ENCODE measurements around the gene SYNC. TPM values are rescaled to one million over a fixed set of nuclear protein-coding genes. Genes with fewer than 3 reads are reported as not detected.
A peak's percentile ranks its signal among the peaks of the same experiment; 100 is the strongest.

Gene SYNC
- total and polyA plus RNA-seq, 9 of the 15 experiments (the other 6 are each of a cell fraction or from before 2014, with no cell fraction given), result 0.49 to 1.1 (median 0.87) TPM

DNA sequence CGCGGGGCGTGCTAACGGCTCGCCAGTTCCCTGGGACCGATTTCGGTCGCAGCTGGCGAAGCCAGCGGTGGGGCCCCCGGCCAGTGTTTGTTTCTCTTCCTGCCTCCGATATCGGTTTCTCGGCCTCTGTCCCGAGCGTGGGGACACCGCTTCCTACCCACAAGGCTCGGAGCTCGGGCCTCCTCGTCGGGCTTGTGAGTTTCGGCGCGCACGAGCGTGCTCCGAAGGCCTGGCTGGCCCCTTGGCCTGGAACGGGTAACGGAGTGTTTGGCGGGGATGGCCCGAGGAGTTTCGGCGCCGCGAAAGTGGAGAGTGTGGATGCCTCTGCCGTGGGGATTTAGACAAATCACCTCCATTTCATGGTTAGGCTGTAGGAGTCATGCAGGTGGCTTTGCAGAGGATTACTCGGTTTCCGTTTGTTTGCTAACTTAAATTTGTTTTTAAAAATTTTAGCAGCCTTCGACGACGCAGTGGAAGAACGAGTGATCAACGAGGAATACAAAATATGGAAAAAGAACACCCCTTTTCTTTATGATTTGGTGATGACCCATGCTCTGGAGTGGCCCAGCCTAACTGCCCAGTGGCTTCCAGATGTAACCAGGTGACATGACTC lies 51.0 kb downstream of the SYNC start (continued):
- TF ChIP-seq, protein P1, sequence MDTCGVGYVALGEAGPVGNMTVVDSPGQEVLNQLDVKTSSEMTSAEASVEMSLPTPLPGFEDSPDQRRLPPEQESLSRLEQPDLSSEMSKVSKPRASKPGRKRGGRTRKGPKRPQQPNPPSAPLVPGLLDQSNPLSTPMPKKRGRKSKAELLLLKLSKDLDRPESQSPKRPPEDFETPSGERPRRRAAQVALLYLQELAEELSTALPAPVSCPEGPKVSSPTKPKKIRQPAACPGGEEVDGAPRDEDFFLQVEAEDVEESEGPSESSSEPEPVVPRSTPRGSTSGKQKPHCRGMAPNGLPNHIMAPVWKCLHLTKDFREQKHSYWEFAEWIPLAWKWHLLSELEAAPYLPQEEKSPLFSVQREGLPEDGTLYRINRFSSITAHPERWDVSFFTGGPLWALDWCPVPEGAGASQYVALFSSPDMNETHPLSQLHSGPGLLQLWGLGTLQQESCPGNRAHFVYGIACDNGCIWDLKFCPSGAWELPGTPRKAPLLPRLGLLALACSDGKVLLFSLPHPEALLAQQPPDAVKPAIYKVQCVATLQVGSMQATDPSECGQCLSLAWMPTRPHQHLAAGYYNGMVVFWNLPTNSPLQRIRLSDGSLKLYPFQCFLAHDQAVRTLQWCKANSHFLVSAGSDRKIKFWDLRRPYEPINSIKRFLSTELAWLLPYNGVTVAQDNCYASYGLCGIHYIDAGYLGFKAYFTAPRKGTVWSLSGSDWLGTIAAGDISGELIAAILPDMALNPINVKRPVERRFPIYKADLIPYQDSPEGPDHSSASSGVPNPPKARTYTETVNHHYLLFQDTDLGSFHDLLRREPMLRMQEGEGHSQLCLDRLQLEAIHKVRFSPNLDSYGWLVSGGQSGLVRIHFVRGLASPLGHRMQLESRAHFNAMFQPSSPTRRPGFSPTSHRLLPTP (IDR thresholded peaks at IDR 0.05; ENCODE audit: borderline replicate concordance, extremely low read depth, insufficient read length), result no peak
- TF ChIP-seq BCOR (IDR thresholded peaks at IDR 0.05), result no peak
- TF ChIP-seq, protein P2, sequence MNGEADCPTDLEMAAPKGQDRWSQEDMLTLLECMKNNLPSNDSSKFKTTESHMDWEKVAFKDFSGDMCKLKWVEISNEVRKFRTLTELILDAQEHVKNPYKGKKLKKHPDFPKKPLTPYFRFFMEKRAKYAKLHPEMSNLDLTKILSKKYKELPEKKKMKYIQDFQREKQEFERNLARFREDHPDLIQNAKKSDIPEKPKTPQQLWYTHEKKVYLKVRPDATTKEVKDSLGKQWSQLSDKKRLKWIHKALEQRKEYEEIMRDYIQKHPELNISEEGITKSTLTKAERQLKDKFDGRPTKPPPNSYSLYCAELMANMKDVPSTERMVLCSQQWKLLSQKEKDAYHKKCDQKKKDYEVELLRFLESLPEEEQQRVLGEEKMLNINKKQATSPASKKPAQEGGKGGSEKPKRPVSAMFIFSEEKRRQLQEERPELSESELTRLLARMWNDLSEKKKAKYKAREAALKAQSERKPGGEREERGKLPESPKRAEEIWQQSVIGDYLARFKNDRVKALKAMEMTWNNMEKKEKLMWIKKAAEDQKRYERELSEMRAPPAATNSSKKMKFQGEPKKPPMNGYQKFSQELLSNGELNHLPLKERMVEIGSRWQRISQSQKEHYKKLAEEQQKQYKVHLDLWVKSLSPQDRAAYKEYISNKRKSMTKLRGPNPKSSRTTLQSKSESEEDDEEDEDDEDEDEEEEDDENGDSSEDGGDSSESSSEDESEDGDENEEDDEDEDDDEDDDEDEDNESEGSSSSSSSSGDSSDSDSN (IDR thresholded peaks at IDR 0.05; ENCODE audit: borderline replicate concordance in 1 of 2, low read depth in 2 of 2, low read length in 2 of 2), result peak; percentile 10 to 55; a peak in 2 of 4 replicates
- TF ChIP-seq, protein P3, sequence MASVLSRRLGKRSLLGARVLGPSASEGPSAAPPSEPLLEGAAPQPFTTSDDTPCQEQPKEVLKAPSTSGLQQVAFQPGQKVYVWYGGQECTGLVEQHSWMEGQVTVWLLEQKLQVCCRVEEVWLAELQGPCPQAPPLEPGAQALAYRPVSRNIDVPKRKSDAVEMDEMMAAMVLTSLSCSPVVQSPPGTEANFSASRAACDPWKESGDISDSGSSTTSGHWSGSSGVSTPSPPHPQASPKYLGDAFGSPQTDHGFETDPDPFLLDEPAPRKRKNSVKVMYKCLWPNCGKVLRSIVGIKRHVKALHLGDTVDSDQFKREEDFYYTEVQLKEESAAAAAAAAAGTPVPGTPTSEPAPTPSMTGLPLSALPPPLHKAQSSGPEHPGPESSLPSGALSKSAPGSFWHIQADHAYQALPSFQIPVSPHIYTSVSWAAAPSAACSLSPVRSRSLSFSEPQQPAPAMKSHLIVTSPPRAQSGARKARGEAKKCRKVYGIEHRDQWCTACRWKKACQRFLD (CRISPR knock-in tag; IDR thresholded peaks at IDR 0.05), result no peak
- peak; percentile 10 for TF ChIP-seq ZNF146 (CRISPR knock-in tag; IDR thresholded peaks at IDR 0.05; ENCODE audit: unreplicated experiment)
- TF ChIP-seq, protein P4, sequence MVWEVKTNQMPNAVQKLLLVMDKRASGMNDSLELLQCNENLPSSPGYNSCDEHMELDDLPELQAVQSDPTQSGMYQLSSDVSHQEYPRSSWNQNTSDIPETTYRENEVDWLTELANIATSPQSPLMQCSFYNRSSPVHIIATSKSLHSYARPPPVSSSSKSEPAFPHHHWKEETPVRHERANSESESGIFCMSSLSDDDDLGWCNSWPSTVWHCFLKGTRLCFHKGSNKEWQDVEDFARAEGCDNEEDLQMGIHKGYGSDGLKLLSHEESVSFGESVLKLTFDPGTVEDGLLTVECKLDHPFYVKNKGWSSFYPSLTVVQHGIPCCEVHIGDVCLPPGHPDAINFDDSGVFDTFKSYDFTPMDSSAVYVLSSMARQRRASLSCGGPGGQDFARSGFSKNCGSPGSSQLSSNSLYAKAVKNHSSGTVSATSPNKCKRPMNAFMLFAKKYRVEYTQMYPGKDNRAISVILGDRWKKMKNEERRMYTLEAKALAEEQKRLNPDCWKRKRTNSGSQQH (CRISPR knock-in tag; IDR thresholded peaks at IDR 0.05), result peak; percentile 3; the same call in 1 of the 2 replicates
- TF ChIP-seq NR2F6 (CRISPR knock-in tag; IDR thresholded peaks at IDR 0.05), result 0 out of 2 replicates have a peak, but pooled peaks have one; percentile 52
- no peak for TF ChIP-seq MIER1 (IDR thresholded peaks at IDR 0.05; ENCODE audit: low read depth)
- TF ChIP-seq NCOA6 (IDR thresholded peaks at IDR 0.05), result no peak
- no peak for TF ChIP-seq NCOA2 (IDR thresholded peaks at IDR 0.05; ENCODE audit: partially characterized antibody in 2 of 2)
- TF ChIP-seq, protein P5, sequence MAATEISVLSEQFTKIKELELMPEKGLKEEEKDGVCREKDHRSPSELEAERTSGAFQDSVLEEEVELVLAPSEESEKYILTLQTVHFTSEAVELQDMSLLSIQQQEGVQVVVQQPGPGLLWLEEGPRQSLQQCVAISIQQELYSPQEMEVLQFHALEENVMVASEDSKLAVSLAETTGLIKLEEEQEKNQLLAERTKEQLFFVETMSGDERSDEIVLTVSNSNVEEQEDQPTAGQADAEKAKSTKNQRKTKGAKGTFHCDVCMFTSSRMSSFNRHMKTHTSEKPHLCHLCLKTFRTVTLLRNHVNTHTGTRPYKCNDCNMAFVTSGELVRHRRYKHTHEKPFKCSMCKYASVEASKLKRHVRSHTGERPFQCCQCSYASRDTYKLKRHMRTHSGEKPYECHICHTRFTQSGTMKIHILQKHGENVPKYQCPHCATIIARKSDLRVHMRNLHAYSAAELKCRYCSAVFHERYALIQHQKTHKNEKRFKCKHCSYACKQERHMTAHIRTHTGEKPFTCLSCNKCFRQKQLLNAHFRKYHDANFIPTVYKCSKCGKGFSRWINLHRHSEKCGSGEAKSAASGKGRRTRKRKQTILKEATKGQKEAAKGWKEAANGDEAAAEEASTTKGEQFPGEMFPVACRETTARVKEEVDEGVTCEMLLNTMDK (IDR thresholded peaks at IDR 0.05; ENCODE audit: borderline replicate concordance, insufficient read depth, low read depth, low read length, poor library complexity, severe bottlenecking), result no peak
- TF ChIP-seq ZNF583 (CRISPR knock-in tag; IDR thresholded peaks at IDR 0.05), result no peak
- 0 out of 2 replicates have a peak, but pooled peaks have one; percentile 6 for TF ChIP-seq SRSF1 (IDR thresholded peaks at IDR 0.05; ENCODE audit: low read depth, low read length)
- TF ChIP-seq, protein P6, sequence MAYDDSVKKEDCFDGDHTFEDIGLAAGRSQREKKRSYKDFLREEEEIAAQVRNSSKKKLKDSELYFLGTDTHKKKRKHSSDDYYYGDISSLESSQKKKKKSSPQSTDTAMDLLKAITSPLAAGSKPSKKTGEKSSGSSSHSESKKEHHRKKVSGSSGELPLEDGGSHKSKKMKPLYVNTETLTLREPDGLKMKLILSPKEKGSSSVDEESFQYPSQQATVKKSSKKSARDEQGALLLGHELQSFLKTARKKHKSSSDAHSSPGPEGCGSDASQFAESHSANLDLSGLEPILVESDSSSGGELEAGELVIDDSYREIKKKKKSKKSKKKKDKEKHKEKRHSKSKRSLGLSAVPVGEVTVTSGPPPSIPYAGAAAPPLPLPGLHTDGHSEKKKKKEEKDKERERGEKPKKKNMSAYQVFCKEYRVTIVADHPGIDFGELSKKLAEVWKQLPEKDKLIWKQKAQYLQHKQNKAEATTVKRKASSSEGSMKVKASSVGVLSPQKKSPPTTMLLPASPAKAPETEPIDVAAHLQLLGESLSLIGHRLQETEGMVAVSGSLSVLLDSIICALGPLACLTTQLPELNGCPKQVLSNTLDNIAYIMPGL (CRISPR knock-in tag; IDR thresholded peaks at IDR 0.05), result no peak

All from K562 (cell line).